ENCODE measurements around the gene NPHP1. TPM values are rescaled to one million over a fixed set of nuclear protein-coding genes. Genes with fewer than 3 reads are reported as not detected.

The NPHP1 gene
- total RNA-seq, 1 experiment from 2014 or later, result 2.5 TPM

GRCh38 chr2:110115291-110116032, 89.4 kb downstream of the NPHP1 start, which contains the start of gene MALL:
MALL (minus strand) TSS chr2:110115822; CDS start chr2:110115792, 30 bp downstream.
- Mint-ChIP-seq H3K4me3 (peak within 1 kb of the TSS; percentile 70), H3K27me3 (ENCODE audit: low read depth) (peaks cover 58% of the 10 kb centered on the region), H3K4me1 (peaks cover 13% of the 10 kb centered on the region), H3K27ac (no peak within 1 kb of the TSS), H3K9me3 (peaks cover 10% of the 10 kb centered on the region; the same call in 1 of the 2 replicates), H3K36me3 (no peaks in the 10 kb centered on the region)
- DNase-seq (ENCODE audit: low spot score), result no peak
- ATAC-seq, result peak; percentile 29
- TF ChIP-seq ZNF232 (CRISPR knock-in tag; IDR thresholded peaks at IDR 0.05) (no peak), FOXP1 (CRISPR knock-in tag; IDR thresholded peaks at IDR 0.05; ENCODE audit: borderline replicate concordance) (0 out of 2 replicates have a peak, but pooled peaks have one; percentile 16), MAX (CRISPR knock-in tag; IDR thresholded peaks at IDR 0.05) (peak; percentile 60; the same call in 1 of the 2 replicates), ATF1 (CRISPR knock-in tag; IDR thresholded peaks at IDR 0.05) (no peak), EMX1 (CRISPR knock-in tag; IDR thresholded peaks at IDR 0.05) (no peak), ZNF671 (CRISPR knock-in tag; IDR thresholded peaks at IDR 0.05) (no peak), ZNF281 (CRISPR knock-in tag; IDR thresholded peaks at IDR 0.05) (no peak), ZNF263 (CRISPR knock-in tag; IDR thresholded peaks at IDR 0.05; ENCODE audit: low read depth) (peak; percentile 1; the same call in 1 of the 2 replicates), GTF2I (CRISPR knock-in tag; conservative IDR thresholded peaks at IDR 0.05) (no peak), SP1 (CRISPR knock-in tag; conservative IDR thresholded peaks at IDR 0.05) (no peak), ZNF423 (CRISPR knock-in tag; IDR thresholded peaks at IDR 0.05) (0 out of 2 replicates have a peak, but pooled peaks have one; percentile 9), ESRRA (CRISPR knock-in tag; IDR thresholded peaks at IDR 0.05; ENCODE audit: borderline replicate concordance) (no peak), USF2 (CRISPR knock-in tag; IDR thresholded peaks at IDR 0.05) (no peak), ZBTB43 (CRISPR knock-in tag; IDR thresholded peaks at IDR 0.05) (peak; percentile 37; the same call in 1 of the 2 replicates), ZNF121 (CRISPR knock-in tag; IDR thresholded peaks at IDR 0.05) (no peak), ATF6 (CRISPR knock-in tag; IDR thresholded peaks at IDR 0.05) (no peak), NFE2L1 (CRISPR knock-in tag; IDR thresholded peaks at IDR 0.05) (no peak), JAZF1 (CRISPR knock-in tag; IDR thresholded peaks at IDR 0.05) (no peak)
- TF ChIP-seq, protein P1, sequence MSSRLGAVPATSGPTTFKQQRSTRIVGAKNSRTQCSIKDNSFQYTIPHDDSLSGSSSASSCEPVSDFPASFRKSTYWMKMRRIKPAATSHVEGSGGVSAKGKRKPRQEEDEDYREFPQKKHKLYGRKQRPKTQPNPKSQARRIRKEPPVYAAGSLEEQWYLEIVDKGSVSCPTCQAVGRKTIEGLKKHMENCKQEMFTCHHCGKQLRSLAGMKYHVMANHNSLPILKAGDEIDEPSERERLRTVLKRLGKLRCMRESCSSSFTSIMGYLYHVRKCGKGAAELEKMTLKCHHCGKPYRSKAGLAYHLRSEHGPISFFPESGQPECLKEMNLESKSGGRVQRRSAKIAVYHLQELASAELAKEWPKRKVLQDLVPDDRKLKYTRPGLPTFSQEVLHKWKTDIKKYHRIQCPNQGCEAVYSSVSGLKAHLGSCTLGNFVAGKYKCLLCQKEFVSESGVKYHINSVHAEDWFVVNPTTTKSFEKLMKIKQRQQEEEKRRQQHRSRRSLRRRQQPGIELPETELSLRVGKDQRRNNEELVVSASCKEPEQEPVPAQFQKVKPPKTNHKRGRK (CRISPR knock-in tag; IDR thresholded peaks at IDR 0.05; ENCODE audit: borderline replicate concordance), result no peak
- CTCF ChIA-PET, result interaction anchor here (0.7 to 2.2 kb wide), 12 partner anchors 9 to 64 kb away, joined by 3 to 17 read pairs (median 7); no protein-coding TSS in a partner anchor
- POLR2A ChIA-PET, result no interaction called here
